Right renal cortex interstitium (tissue), 3 donors: ENCODE results near the gene UBE2G1. TPM values are rescaled to one million over a fixed set of nuclear protein-coding genes. Genes with fewer than 3 reads are reported as not detected.

Experiments used
- DNase-seq, 3 donors: peaks; one replicate each; pipeline ENCODE4 v3.0.0-alpha.2; 2013; ENCODE audit warnings: low read depth in 3 of 3, low spot score in 2 of 3
- polyA plus RNA-seq, 3 donors: library from polyadenylated mRNA; unstranded; fragments of 120-200 nt; gene quantifications; one replicate each; pipeline ENCODE4 v1.2.1, GENCODE V29; 2013; ENCODE audit not compliant: insufficient read length in 3 of 3

The UBE2G1 gene
- polyA plus RNA-seq, 3 donors = 58.6 to 62.3 (median 61.6) TPM

DNA sequence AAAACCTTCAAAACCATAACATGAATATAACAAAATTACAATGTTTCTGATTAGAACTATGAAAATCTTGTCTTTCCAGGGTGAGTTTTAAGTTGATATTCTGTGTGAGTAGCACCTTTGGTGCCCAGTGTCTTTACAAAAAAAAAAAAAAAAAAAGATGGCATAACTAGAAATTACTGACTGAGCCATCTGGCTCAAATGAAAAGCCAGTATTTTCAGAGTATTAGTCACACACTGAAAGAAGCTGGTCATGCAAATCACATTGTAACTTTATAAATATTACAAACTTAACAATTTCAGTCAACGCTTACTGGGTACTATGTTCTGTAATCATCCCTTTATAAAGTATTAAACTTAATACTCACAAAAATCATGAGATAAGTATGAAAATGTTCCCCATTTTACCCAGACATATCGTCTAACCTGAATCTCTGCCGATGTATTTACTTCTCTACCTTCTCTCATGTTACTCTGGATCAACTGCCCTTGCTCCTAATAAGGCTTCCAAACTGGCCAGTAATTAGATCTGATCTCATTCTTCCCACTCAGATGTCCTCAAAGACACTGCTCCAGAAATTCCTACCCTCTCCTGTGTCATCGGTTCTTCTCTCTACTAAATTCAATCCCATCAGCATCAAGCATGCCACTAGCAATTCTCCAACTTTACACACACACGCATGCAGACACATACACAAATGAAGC lies 25.4 kb downstream of the UBE2G1 start:
- DNase-seq = no peak

DNA sequence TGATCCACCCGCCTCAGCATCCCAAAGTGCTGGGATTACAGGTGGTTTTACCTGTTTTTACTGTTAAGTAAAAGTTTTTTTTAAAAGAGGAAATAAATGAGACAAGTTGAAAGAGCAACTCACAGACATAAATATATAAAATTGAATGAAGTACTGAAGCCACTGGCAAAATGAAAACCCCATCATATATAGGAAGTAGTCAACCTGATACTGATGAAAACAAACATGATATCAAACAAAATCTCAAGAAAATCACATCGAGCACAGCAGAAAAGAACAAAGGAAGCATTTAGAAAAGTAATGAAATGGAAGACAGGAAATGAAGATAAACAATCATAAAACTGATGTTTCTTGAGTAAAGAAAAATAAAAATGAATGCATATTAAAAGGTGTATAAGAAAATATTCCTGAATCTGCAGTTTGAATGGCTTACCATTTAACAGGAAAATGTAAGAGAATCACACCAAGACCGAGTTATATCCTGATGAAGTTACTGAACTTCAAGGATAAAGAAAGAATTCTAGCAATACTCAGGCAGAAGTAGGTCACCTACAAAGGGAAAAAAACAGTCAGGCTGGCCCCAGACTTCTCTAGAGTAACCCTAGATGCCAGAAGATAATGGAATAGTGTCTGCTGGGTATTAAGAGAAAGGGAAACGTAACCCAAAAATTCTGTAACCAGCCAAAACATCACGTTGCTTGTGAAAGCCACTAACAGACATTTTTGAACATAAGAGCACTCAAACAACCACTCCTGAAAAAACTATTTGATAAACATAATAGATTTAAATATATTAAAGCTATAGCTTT lies 31.5 kb downstream of the UBE2G1 start:
- no peak for DNase-seq

DNA sequence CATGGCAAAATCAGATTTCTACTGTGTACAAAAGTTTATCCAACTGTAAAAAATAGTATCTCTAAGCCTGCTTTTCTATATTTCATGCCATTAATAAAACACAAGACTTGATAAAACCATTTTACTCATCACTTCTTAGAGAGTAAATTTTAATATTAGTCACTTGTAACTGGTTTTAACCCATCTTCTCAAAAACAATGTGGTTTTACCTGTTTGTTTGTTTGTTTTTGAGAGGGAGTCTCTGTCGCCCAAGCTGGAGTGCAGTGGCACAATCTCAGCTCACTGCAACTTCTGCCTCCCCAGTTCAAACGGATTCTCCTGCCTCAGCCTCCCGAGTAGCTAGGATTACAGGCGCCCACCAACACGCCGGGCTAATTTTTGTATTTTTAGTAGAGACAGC lies 32.1 kb downstream of the UBE2G1 start:
- DNase-seq = no peak

DNA sequence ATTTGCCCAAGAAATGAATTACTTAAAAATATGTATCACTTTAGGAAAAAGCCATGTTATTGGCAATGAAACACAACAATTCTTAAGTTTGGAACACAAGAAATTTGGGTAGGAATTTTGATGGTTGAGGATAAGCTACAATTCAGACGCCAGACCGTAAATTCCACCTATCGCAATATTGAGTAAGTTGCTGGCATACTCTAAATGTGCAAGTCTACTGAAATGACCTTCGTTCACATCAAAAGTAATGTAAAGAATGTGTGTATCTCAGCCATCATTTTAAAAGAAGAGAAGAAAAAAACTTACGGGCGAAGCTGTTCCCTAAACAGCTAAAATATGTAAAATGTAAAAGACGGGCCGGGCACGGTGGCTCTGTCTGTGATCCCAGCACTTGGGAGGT lies 33.4 kb downstream of the UBE2G1 start:
- no peak for DNase-seq

DNA sequence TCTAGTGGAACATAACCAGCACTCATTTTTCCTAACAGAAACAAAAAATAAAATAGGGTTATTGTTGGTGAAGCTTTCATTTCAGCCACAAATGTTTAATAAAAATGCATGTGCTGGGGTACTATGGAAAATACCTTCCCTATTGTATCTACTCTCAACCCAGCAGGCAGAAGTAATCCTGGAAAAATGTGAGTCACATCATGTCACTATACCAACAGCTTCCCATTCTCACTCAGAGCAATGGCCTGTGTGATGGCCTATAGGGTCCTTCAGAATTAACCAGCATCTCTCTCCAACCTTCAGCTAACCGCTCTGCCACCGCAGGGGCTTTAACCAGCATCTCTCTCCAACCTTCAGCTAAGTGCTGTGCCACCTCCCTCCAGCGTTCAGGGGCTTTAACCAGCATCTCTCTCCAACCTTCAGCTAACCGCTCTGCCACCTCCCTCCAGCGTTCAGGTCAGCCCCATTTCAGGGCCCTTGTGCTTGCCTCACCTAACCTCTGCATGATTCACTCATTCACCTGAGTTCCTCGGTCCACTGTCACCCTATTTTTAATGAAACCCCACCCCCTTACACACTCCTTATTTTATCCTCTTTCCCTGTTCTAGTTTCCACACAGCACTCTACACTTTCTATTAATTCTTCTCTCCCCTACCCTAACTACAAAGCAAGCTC lies 34.0 kb downstream of the UBE2G1 start:
- no peak for DNase-seq

DNA sequence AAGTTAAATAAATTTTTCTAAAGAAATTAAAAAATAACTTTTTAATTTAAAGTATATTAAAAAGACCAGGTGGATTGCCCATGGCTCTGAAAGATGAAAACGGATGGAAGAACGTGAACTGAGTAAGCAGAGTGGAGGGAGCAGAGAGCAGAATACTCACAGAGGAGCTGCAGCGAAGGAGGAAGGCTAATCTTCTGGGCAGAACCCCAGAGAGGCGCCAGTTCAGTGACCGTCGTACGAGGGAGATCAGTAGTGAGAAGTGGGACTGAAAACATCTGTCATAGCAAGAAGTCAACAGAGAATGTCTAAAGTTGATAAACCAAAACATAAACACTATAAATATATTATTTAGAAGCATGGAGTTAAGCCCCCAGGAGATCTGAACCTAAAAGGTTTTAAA lies 34.9 kb downstream of the UBE2G1 start:
- no peak for DNase-seq

DNA sequence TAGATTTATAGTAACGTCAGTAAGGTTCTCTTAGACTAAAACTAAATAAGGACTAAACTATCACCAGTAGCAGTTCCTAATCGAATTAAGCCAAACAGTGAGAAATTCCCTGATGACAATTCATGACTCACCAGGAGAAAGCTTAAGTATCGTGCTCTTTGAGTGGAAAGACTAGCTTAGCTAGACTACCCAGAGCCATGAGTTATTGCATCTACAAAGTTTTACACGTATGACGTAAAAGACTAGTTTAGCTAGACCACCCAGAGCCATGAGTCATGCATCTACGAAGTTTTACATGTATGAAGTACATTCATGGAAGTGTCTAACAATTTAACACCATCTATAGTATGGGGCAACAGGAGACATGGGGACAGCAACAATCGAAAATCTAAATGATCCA lies 36.6 kb downstream of the UBE2G1 start:
- DNase-seq = no peak

DNA sequence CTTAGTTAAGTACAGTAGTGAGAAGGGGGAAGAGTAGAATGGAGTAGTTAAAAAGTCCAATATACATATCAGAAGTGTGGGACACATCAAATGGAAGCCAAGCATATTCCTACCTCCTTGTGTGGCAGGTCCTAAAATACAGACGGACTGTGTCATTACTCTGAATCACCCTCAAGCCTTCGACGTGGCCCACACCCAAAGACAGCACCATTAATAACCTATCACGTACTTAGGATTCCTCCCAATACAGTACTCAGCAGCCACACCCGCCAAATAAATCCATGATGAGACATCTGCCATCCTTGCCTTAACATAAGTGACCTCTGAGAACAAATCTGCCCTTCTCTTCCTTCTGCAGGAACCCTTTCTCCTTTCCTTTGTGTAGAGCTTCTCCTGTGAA lies 38.9 kb downstream of the UBE2G1 start:
- DNase-seq = no peak

DNA sequence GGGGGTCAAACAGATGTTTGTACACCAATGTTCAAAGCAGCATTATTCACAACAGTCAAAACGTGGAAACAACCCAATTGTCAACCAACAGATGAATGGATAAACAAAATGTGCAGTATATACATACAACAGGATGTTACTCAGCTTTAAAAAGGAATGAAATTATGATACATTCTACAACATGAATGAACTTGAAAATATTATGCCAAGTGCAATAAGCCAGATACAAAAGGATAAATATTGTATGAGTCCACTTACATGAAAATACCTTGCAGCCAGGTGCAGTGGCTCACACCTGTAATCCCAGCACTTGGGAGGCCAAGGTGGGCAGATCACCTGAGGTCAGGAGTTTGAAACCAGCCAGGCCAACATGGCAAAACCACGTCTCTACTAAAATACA lies 39.9 kb downstream of the UBE2G1 start:
- DNase-seq = no peak

DNA sequence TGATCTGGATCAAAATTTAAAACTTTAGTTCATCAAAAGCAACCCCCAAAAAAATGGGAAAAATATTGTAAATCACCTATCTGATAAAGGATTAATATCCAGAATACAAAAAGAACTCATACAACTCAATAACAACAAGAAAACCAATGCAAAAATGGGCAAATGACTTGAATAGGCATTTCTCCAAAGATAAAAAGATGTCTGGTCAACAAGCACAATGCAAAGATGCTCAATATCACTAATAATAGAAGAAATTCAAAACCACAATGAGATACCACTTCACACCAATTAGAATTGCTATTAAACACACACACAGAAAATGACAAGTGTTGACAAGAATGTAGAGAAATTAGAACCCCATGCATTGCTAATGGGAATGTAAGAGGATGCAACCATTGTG lies 40.4 kb downstream of the UBE2G1 start:
- DNase-seq = no peak

DNA sequence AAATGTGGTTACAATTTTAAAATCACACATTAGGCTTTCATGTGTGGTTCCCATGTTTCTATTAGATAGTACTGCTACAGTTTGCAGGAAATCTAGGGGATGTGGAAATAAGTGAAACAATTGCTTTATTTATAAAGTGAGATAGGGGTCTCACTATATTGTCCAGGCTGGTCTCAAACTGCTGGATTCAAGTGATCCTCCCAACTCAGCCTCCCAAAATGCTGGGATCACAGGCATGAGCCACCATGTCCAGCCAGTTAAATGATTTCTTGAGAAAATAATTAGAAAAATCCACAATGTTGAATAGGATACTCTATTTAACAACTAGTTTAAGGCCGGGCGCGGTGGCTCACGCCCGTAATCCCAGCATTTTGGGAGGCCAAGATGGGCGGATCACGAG lies 42.0 kb downstream of the UBE2G1 start:
- DNase-seq = no peak

DNA sequence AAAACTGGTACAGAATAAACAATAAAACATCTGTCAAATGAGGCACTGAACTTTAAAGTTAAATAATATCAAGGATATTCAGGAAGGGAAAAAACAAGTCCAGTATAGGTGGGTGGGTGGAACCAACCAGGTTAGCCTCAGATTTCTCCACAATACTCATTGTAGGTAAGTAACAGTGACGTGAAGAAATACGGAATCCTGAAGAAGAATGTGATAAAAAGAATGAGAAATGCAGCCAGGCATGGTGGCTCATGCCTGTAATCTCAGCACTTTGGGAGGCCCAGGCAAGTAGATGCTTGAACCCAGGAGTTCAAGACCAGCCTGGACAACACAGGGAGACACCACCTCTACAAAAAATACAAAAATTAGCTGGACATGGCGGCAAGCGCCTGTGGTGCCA lies 47.3 kb downstream of the UBE2G1 start:
- DNase-seq = no peak

DNA sequence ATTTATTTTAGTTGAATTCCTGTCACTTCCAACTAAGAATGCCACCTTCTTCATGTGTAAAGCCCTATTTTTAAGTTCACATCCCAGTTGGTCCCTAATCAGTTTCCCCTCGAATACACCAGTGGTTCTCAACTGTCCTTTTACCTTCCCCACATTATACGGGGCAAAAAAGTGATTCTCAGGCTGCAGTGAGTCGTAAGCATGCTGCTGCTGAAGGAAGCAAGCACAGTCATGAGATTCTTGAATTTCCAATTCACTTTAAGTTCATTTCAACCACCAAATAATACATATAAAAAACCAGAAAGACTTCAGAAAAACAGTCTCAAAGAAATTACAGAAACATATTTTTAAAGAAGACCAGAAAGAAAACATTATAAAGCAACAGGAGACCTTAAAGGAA lies 47.9 kb downstream of the UBE2G1 start:
- no peak for DNase-seq

DNA sequence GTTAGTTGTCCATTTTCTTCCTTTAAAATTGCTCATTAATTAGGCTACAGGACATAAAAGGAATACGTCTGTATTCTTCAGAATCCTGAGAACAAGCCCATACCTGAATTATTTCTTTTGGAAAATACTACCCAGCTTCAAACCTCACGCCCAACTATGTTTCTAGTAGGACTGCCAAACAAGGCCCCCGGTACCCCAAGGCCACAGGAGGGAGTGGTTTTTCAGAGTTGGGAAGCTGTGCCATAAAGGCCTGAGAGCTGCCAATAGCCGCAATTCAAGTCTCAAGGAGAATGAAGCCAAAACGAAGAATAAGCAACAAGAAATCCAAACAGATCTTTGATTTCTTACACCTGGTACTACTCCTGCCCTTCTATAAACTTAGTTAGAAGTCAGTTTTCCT lies 48.3 kb downstream of the UBE2G1 start:
- no peak for DNase-seq

DNA sequence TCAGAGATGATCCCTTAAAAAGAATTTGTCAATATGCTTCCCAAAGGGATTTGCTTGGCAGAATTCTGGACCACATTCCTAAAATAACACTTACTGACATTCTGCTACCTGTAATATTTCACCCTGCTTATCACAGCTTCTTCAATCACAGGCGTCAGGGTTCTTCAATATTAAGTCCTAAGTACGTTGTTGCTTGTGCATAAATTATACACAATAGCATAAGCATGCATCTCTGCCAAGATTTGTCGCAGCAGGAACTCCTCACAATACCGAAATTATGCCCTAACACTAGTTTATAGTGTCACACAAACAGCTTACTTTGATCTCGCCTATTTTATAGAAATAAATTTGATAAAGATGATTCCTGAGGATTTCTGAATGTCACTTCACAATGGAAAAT lies 48.9 kb downstream of the UBE2G1 start:
- no peak for DNase-seq

DNA sequence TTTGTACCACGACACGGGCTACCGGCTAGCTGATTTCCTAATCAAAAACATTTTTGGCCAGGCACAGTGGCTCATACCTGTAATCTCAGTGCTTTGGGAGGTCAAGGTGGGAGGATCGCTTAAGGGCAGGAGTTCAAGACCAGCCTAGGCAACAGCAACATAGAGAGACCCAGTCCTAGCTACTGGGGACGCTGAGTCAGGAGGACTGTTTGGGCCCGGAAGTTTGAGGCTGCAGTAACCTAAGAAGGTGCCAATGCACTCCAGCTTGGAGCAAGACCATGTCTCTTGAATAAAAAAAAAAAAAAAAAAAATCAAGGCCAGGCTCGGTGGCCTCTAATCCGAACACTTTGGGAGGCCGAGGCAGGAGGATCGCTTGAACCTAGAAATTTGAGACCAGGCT lies 49.8 kb downstream of the UBE2G1 start:
- DNase-seq = no peak

DNA sequence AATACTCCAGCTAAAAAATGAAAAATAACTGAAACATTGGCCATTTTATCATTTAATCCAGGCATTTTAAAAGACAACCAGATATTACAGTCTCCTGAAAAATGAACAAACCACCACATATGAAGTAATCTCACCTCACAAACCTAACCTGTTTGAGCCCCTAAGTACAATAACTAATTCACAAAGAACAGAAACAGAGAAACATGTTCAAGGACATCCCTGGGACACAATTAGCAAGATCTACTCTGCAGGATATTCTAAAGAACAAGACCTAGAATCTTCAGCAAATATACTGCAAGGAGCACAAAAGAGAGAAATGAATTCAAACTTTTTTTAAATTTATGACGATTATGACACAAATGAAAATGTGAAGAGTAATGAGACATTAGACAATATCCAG lies 51.9 kb downstream of the UBE2G1 start:
- DNase-seq = no peak

DNA sequence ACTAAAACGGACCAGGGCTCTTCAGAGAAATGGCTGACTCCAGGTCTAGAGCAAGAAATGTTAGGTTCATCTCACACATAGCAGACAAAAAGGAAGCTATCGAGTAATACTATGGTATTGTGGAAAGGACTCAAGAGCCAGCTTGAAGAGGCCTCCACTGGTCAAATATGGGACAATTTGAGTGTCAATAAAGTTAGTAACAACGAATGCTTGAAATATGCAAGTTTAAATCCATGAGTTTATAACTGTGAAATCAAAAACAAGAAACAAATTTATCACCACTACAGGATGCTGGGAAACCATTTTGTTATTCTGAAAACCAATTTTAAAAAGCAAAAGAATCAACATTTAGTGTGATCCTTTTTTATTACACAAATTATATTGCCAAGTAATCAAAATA lies 52.3 kb downstream of the UBE2G1 start:
- no peak for DNase-seq

DNA sequence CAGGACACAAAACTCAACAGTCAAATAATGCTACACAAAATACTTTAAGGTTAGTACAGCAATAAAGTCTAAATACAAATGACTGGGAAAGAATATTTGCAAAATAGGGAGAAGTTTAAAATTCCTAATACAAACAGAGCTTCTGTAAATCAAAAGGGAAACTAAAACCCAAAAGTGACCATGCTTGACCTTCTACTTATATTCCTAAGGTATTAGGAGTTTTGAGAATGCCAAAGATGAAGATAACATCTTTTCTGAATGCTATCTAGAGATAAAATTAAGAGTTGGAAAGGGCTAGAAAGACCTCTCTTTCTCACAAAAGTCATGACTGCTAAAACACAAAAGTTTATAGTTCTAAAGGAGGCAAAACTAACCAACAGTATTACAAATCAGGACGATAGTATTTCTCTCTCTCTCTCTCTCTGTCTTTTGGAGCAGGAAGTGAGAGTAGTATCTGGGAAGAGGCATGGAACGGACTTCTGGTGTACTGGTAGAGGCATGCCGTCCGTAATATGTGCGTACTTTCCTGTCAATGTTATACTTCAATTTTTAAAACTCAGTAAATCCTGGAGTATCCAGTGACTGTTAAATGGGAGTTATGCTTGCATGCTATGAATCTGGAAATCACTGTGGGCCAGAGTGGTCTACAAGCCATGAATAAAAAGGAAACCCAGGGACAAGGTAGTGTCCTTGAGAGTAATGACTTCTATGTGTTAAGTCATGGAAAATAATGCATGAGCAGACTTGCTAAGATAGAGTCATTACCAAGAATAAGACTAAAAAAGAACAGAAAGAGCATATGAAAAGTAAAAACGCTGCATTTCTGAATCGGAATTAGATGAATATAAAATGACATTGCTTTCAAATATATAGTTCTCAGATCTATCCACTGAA lies 53.0 kb downstream of the UBE2G1 start:
- DNase-seq = no peak

DNA sequence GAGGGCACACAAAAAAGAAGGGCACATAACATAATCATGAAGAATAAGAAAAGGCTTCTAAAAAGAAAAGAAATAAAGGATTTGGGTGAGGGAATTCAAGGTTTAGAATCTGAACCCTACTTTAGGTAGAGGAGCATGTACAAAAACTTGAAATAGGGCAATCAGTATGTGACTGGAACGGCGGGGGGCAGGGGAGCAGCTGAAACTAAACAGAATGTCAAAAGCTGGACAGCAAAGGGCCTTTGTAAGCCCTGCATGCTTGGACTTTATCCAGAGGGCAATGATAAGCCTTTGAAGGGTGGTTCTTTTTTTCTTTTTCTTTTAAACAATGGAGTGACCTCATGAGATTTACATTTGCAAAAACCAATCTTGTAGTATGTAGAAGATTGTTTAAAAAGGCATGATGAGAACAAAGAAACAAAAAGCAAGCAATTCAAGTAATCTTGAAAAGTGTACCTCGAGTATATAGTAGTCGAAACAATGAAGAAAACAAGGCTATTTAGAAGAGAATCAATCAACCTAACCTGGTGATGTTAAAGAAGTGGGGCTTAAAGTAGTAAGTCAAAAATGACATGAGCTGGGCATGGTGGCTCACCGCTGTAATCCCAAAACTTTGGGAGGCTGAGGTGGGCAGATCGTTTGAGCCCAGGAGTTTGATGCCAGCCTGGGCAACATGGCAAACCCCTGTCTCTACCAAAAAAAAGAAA lies 56.0 kb downstream of the UBE2G1 start:
- DNase-seq = no peak
